Measurements from ENCODE around the gene NRN1L.

Gene NRN1L

DNA sequence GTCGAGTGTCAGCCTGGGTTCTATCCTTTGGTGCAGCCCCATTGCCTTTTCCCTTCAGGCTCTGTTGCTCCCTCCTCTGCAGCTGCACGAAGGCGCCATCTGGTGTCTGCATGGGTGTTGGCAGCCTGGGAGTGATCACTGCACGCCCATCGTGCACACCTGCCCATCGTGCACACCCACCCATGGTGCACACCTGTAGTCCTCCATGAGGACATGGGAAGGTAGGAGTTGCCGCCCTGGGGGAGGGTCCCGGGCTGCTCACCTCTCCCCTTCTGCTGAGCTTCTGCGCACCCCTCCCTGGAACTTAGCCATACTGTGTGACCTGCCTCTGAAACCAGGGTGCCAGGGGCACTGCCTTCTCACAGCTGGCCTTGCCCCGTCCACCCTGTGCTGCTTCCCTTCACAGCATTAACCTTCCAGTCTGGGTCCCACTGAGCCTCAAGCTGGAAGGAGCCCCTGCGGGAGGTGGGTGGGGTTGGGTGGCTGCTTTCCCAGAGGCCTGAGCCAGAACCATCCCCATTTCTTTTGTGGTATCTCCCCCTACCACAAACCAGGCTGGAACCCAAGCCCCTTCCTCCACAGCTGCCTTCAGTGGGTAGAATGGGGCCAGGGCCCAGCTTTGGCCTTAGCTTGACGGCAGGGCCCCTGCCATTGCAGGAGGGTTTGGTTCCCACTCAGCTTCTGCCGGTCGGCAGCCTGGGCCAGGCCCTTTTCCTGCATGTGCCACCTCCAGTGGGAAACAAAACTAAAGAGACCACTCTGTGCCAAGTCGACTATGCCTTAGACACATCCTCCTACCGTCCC, 44.1 kb downstream of the NRN1L start:
- Histone ChIP-seq H3K9me3 (ENCODE audit: control insufficient read depth, low read length) (no peaks in the 10 kb centered on the region), H3K36me3 (ENCODE audit: control insufficient read depth, insufficient read depth, low read length) (no peaks in the 10 kb centered on the region), H3K4me1 (no peaks in the 10 kb centered on the region), H3K4me3 (ENCODE audit: low read depth, low read length) (no peak overlapping the region), H3K79me2 (peaks cover 16% of the 10 kb centered on the region), H3K9ac (no peak overlapping the region), H3K4me2 (ENCODE audit: low read length) (no peak overlapping the region), H3K27me3 (ENCODE audit: control insufficient read depth, insufficient read depth, low read length) (no peaks in the 10 kb centered on the region), H3K27ac (no peak overlapping the region), H2AFZ (no peak overlapping the region)
- peak; percentile 87 for TF ChIP-seq CTCF (IDR thresholded peaks at IDR 0.05)

- no peak for TF ChIP-seq CTCF (IDR thresholded peaks at IDR 0.05)
- Histone ChIP-seq H3K79me2 (peaks cover 9% of the 10 kb centered on the region), H3K27ac (no peak overlapping the region), H3K9ac (no peak overlapping the region), H3K4me3 (ENCODE audit: low read depth, low read length) (no peak overlapping the region), H3K4me1 (peaks cover 3% of the 10 kb centered on the region), H3K4me2 (ENCODE audit: low read length) (no peak overlapping the region), H3K27me3 (ENCODE audit: control insufficient read depth, insufficient read depth, low read length) (no peaks in the 10 kb centered on the region), H2AFZ (no peak overlapping the region), H3K9me3 (ENCODE audit: control insufficient read depth, low read length) (no peaks in the 10 kb centered on the region), H3K36me3 (ENCODE audit: control insufficient read depth, insufficient read depth, low read length) (no peaks in the 10 kb centered on the region)
Measured at GRCh38 chr16:67930191-67930590, 45.5 kb downstream of the NRN1L start.

GRCh38 chr16:67930678-67931211, 46.1 kb downstream of the NRN1L start:
- H3K79me2 ChIP-seq: peaks cover 6% of the 10 kb centered on the region
- peaks cover 5% of the 10 kb centered on the region for H3K4me1 ChIP-seq
- no peaks in the 10 kb centered on the region for H3K27me3 ChIP-seq (ENCODE audit: control insufficient read depth, insufficient read depth, low read length)
- H3K9me3 ChIP-seq (ENCODE audit: control insufficient read depth, low read length): no peaks in the 10 kb centered on the region
- H3K9ac ChIP-seq: no peak overlapping the region
- H3K36me3 ChIP-seq (ENCODE audit: control insufficient read depth, insufficient read depth, low read length): no peaks in the 10 kb centered on the region
- no peak overlapping the region for H3K27ac ChIP-seq
- TF ChIP-seq CTCF (IDR thresholded peaks at IDR 0.05): no peak
- no peak overlapping the region for H3K4me3 ChIP-seq (ENCODE audit: low read depth, low read length)
- no peak overlapping the region for H3K4me2 ChIP-seq (ENCODE audit: low read length)
- no peak overlapping the region for H2AFZ ChIP-seq

GRCh38 chr16:67931712-67932461, 47.2 kb downstream of the NRN1L start, which contains the start of gene CTRL:
Gene CTRL (minus strand): TSS chr16:67931862. CDS start chr16:67931852, 10 bp downstream.
- H3K4me3 ChIP-seq (ENCODE audit: low read depth, low read length): no peak within 1 kb of the TSS
- TF ChIP-seq CTCF (IDR thresholded peaks at IDR 0.05): no peak
- no peak within 1 kb of the TSS for H3K27ac ChIP-seq
- H3K4me1 ChIP-seq: peaks cover 8% of the 10 kb centered on the region
- H3K36me3 ChIP-seq (ENCODE audit: control insufficient read depth, insufficient read depth, low read length): no peaks in the 10 kb centered on the region
- no peak within 1 kb of the TSS for H3K9ac ChIP-seq
- H3K79me2 ChIP-seq: peaks cover 6% of the 10 kb centered on the region
- no peak within 1 kb of the TSS for H2AFZ ChIP-seq
- no peak within 1 kb of the TSS for H3K4me2 ChIP-seq (ENCODE audit: low read length)
- H3K27me3 ChIP-seq (ENCODE audit: control insufficient read depth, insufficient read depth, low read length): no peaks in the 10 kb centered on the region
- no peaks in the 10 kb centered on the region for H3K9me3 ChIP-seq (ENCODE audit: control insufficient read depth, low read length)

Measured in parathyroid adenoma (tissue), 2 donors.